OCI-LY3 (cell line): ENCODE data around the gene YIPF7.

Source experiments
- H2AFZ ChIP-seq: fragments of 200-600, 300-600 bp; shearing (Covaris generic); 2 replicates; pipeline ENCODE4 v1.6.0; 2014; ENCODE audit warnings: antibody characterized with exemption, low read depth, low read length
- H3K27ac ChIP-seq: fragments of 200-600, 300-600 bp; sonication (generic); 2 replicates; pipeline ENCODE4 v1.5.1; 2014; ENCODE audit warnings: mild to moderate bottlenecking, low read length, moderate library complexity, mixed read lengths
- H3K27me3 ChIP-seq: fragments of 200-600, 300-600 bp; sonication (generic); 2 replicates; pipeline ENCODE4 v1.6.1; 2014; ENCODE audit warnings: low read depth, low read length, mixed read lengths
- H3K36me3 ChIP-seq: fragments of 200-600, 300-600 bp; sonication (generic); replicated peaks from 2 replicates; pipeline ENCODE3; 2014; ENCODE audit warnings: low read depth, low read length, mixed read lengths
- H3K4me1 ChIP-seq: fragments of 300-600, 200-600 bp; sonication (generic); 2 replicates; pipeline ENCODE4 v1.6.1; 2014; ENCODE audit warnings: low read length, mixed read lengths
- H3K4me2 ChIP-seq: fragments of 200-600, 300-600 bp; sonication (generic); 2 replicates; pipeline ENCODE4 v1.6.1; 2014; ENCODE audit warnings: low read length, mixed read lengths
- H3K4me3 ChIP-seq: fragments of 300-600, 200-600 bp; sonication (generic); 2 replicates; pipeline ENCODE4 v1.5.1; 2014; ENCODE audit warnings: antibody characterized with exemption, mild to moderate bottlenecking, low read length, moderate library complexity
- H3K79me2 ChIP-seq: fragments of 300-600, 200-600 bp; shearing (Covaris generic); 2 replicates; pipeline ENCODE4 v1.6.1; 2014; ENCODE audit warnings: mild to moderate bottlenecking, low read length, mixed read lengths
- H3K9ac ChIP-seq: fragments of 300-600, 200-600 bp; shearing (Covaris generic); 2 replicates; pipeline ENCODE4 v1.6.0; 2014; ENCODE audit warnings: mild to moderate bottlenecking, low read length, moderate library complexity
- H3K9me3 ChIP-seq: fragments of 200-600, 300-600 bp; shearing (Covaris generic); 2 replicates; pipeline ENCODE4 v1.6.1; 2014; ENCODE audit warnings: low read length, mixed read lengths; ENCODE audit not compliant: insufficient read depth
- H4K20me1 ChIP-seq: fragments of 200-600, 300-600 bp; sonication (generic); 2 replicates; pipeline ENCODE4 v1.6.1; 2016; ENCODE audit warnings: low read length, mixed read lengths; ENCODE audit not compliant: insufficient read depth
- CTCF ChIP-seq: fragments of 200-600, 300-600 bp; sonication (generic); IDR thresholded peaks from 2 replicates; pipeline ENCODE4 v1.5.1; 2014; ENCODE audit warnings: antibody characterized with exemption, low read length, low read depth
- EZH2phosphoT487 ChIP-seq: fragments of 200-600 bp; shearing (Covaris generic); IDR thresholded peaks from 2 replicates; pipeline ENCODE4 v1.6.1; 2018; ENCODE audit warnings: antibody characterized with exemption, mixed run types, low read depth

Gene YIPF7

GRCh38 chr4:44580231-44580630 lies 71.2 kb downstream of the YIPF7 start:
- Histone ChIP-seq H3K4me2 (no peak overlapping the region), H3K9me3 (no peaks in the 10 kb centered on the region), H2AFZ (no peak overlapping the region), H4K20me1 (no peaks in the 10 kb centered on the region), H3K27ac (no peak overlapping the region), H3K27me3 (no peaks in the 10 kb centered on the region), H3K36me3 (no peaks in the 10 kb centered on the region), H3K79me2 (no peaks in the 10 kb centered on the region), H3K4me1 (no peaks in the 10 kb centered on the region), H3K9ac (no peak overlapping the region), H3K4me3 (no peak overlapping the region)
- no peak for TF ChIP-seq CTCF
- no peak for TF ChIP-seq EZH2phosphoT487

GRCh38 chr4:44578954-44579353 lies 72.5 kb downstream of the YIPF7 start:
- Histone ChIP-seq H2AFZ (no peak overlapping the region), H4K20me1 (no peaks in the 10 kb centered on the region), H3K4me3 (no peak overlapping the region), H3K4me2 (no peak overlapping the region), H3K4me1 (no peaks in the 10 kb centered on the region), H3K27me3 (no peaks in the 10 kb centered on the region), H3K9ac (no peak overlapping the region), H3K9me3 (no peaks in the 10 kb centered on the region), H3K79me2 (no peaks in the 10 kb centered on the region), H3K27ac (no peak overlapping the region), H3K36me3 (no peaks in the 10 kb centered on the region)
- TF ChIP-seq CTCF (no peak), EZH2phosphoT487 (no peak)
